Measurements from ENCODE around the gene IFT25.

- peak; percentile 40 to 53 (median 51) for TF ChIP-seq CTCF (IDR thresholded peaks at IDR 0.05)
- TF ChIP-seq POLR2A (IDR thresholded peaks at IDR 0.05; ENCODE audit: low read depth), result no peak
These were observed 14.3 kb upstream of the IFT25 start for GRCh38 chr1:53959664-53960250.
